C1 segment of cervical spinal cord (tissue), 14 donors: ENCODE data around the gene LEFTY2.
"Not testable (repeated sequence)": the region's sequence is repeated elsewhere in the genome, so short reads cannot be mapped to it uniquely, and the experiment has no call there.

Experiments
- DNase-seq, 14 donors: peaks; one replicate each; lab custom pipeline; 2025; lab: John Stamatoyannopoulos, UW

The LEFTY2 gene

GRCh38 chr1:225953315-225953714 lies 12.3 kb upstream of the LEFTY2 start:
- no peak for DNase-seq

GRCh38 chr1:225950905-225951497 lies 10.0 kb upstream of the LEFTY2 start:
- no peak for DNase-seq

- no peak for DNase-seq
These were observed 8.0 kb upstream of the LEFTY2 start for GRCh38 chr1:225949041-225949440.

GRCh38 chr1:225946803-225947202 lies 5.8 kb upstream of the LEFTY2 start:
- DNase-seq = no peak

- DNase-seq = no peak
These were observed 5.1 kb upstream of the LEFTY2 start for GRCh38 chr1:225946082-225946620.

GRCh38 chr1:225945564-225945963 lies 4.5 kb upstream of the LEFTY2 start:
- DNase-seq = no peak

- no peak for DNase-seq
These were observed 3.9 kb upstream of the LEFTY2 start for GRCh38 chr1:225944951-225945350.

- DNase-seq = no peak
These were observed 3.4 kb upstream of the LEFTY2 start for GRCh38 chr1:225944387-225944786.

GRCh38 chr1:225943582-225943981 lies 2.6 kb upstream of the LEFTY2 start:
- no peak for DNase-seq

- DNase-seq = no peak
These were observed 1.6 kb upstream of the LEFTY2 start for GRCh38 chr1:225942574-225942973.

- DNase-seq = no peak
These were observed 862 bp upstream of the LEFTY2 start for GRCh38 chr1:225941942-225942222.

GRCh38 chr1:225940385-225941151 lies 452 bp downstream of the LEFTY2 start:
- no peak for DNase-seq

GRCh38 chr1:225939939-225940310 lies 1.1 kb downstream of the LEFTY2 start:
- not testable (repeated sequence) for DNase-seq

- not testable (repeated sequence) for DNase-seq
These were observed 1.7 kb downstream of the LEFTY2 start for GRCh38 chr1:225939097-225939938.

GRCh38 chr1:225937048-225937968 lies 3.7 kb downstream of the LEFTY2 start:
- DNase-seq = no peak

- no peak for DNase-seq
These were observed 4.5 kb downstream of the LEFTY2 start for GRCh38 chr1:225936523-225936922.

- not testable (repeated sequence) for DNase-seq
These were observed 4.9 kb downstream of the LEFTY2 start for GRCh38 chr1:225936086-225936485.

GRCh38 chr1:225934711-225935110 lies 6.3 kb downstream of the LEFTY2 start:
- DNase-seq = no peak

- no peak for DNase-seq
These were observed 7.9 kb downstream of the LEFTY2 start for GRCh38 chr1:225933072-225933471.

- no peak for DNase-seq
These were observed 9.5 kb downstream of the LEFTY2 start for GRCh38 chr1:225931270-225932136.
